Chondrocyte (in vitro differentiated cells): Measurements from ENCODE around the gene TRIM54. TPM values are rescaled to one million over a fixed set of nuclear protein-coding genes. Genes with fewer than 3 reads are reported as not detected.

Source experiments
- DNase-seq: peaks from one replicate; pipeline ENCODE4 v3.0.0; 2021; ENCODE audit warnings: mixed read lengths, low spot score
- H3K27ac Mint-ChIP-seq: one replicate; pipeline ENCODE4 v1.8.0; 2021; ENCODE audit warnings: mild to moderate bottlenecking, moderate library complexity, mixed read lengths; ENCODE audit not compliant: unreplicated experiment
- H3K27me3 Mint-ChIP-seq: 2 replicates; pipeline ENCODE4 v1.8.0; 2021; ENCODE audit warnings: low read depth, mixed read lengths
- H3K36me3 Mint-ChIP-seq: 2 replicates; pipeline ENCODE4 v1.8.0; 2021; ENCODE audit warnings: low read depth, mixed read lengths
- H3K4me1 Mint-ChIP-seq: 2 replicates; pipeline ENCODE4 v1.8.0; 2021; ENCODE audit warnings: low read depth, mild to moderate bottlenecking, mixed read lengths
- H3K4me3 Mint-ChIP-seq: one replicate; pipeline ENCODE4 v1.8.0; 2021; ENCODE audit warnings: mild to moderate bottlenecking, moderate library complexity, mixed read lengths; ENCODE audit not compliant: unreplicated experiment
- H3K9me3 Mint-ChIP-seq: 2 replicates; pipeline ENCODE4 v1.8.0; 2021; ENCODE audit warnings: low read depth, mixed read lengths
- total RNA-seq: library from RNA; stranded (reverse); gene quantifications from 3 replicates; pipeline ENCODE4 v1.2.1, GENCODE V29; 2021
- TF ChIP-seq, protein P1 (sequence below): fragments of 200-600 bp; sonication (generic); IDR thresholded peaks from 2 replicates; pipeline ENCODE4 v1.5.0; 2021; ENCODE audit warnings: antibody characterized with exemption, mild to moderate bottlenecking, moderate library complexity

The TRIM54 gene
- total RNA-seq, 1 donor from 2014 or later = not detected

DNA sequence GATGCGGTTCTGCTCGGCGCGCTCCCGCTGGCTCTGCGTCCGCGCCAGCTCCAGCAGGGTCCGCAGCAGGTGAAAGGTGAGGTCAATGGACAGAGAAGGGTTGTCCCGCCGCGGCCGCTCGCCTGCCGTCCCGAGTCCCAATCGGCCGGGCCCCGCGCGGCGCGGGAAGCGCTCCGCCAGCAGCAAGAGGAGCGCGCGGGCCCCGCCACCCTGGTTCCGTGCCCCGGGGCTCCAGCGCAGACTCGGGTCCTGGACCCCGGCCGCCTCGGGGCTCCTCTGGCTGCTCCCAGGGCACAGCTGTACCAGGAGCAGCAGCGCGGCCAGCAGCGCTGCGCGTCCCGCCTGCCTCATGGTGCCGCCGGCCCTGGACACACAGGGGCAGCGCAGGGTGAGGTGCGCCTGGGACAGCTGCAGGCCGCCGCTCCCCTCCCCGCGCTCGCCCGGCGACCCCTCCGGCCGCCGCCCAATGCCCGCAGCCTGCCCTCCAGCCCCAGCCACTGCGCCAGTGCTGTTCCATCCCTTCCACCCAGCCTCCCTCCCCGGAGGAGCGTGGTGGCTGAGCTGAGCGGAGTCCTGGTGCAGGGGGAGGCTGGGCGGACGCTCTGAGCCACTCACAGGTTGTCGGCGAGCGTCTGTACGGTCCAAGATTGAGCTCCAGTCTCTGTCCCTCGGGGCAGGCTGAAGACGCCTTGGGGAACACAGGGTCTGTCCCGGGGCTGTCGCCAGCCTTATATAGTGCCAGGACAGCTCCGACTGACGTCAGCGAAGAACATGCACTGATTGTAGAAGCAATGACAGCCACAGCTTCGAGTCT, 25.5 kb downstream of the TRIM54 start:
- TF ChIP-seq, protein P1, sequence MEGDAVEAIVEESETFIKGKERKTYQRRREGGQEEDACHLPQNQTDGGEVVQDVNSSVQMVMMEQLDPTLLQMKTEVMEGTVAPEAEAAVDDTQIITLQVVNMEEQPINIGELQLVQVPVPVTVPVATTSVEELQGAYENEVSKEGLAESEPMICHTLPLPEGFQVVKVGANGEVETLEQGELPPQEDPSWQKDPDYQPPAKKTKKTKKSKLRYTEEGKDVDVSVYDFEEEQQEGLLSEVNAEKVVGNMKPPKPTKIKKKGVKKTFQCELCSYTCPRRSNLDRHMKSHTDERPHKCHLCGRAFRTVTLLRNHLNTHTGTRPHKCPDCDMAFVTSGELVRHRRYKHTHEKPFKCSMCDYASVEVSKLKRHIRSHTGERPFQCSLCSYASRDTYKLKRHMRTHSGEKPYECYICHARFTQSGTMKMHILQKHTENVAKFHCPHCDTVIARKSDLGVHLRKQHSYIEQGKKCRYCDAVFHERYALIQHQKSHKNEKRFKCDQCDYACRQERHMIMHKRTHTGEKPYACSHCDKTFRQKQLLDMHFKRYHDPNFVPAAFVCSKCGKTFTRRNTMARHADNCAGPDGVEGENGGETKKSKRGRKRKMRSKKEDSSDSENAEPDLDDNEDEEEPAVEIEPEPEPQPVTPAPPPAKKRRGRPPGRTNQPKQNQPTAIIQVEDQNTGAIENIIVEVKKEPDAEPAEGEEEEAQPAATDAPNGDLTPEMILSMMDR = no peak
- no peak for DNase-seq
- no peak overlapping the region for H3K27ac Mint-ChIP-seq
- no peak overlapping the region for H3K4me3 Mint-ChIP-seq
- peaks cover 9% of the 10 kb centered on the region for H3K4me1 Mint-ChIP-seq
- peaks cover 15% of the 10 kb centered on the region for H3K36me3 Mint-ChIP-seq
- no peaks in the 10 kb centered on the region for H3K9me3 Mint-ChIP-seq
- H3K27me3 Mint-ChIP-seq = peaks cover 13% of the 10 kb centered on the region

GRCh38 chr2:27308359-27308881, 26.2 kb downstream of the TRIM54 start, which contains the start of gene UCN:
UCN (minus strand) TSS chr2:27308445; CDS start chr2:27307895, 550 bp downstream.
- no peak within 1 kb of the TSS for H3K27ac Mint-ChIP-seq
- peaks cover 13% of the 10 kb centered on the region for H3K27me3 Mint-ChIP-seq
- TF ChIP-seq, protein P1 = no peak
- peaks cover 15% of the 10 kb centered on the region for H3K36me3 Mint-ChIP-seq
- H3K4me3 Mint-ChIP-seq = no peak within 1 kb of the TSS
- H3K4me1 Mint-ChIP-seq = peaks cover 9% of the 10 kb centered on the region
- no peaks in the 10 kb centered on the region for H3K9me3 Mint-ChIP-seq
- peak; percentile 92 for DNase-seq

DNA sequence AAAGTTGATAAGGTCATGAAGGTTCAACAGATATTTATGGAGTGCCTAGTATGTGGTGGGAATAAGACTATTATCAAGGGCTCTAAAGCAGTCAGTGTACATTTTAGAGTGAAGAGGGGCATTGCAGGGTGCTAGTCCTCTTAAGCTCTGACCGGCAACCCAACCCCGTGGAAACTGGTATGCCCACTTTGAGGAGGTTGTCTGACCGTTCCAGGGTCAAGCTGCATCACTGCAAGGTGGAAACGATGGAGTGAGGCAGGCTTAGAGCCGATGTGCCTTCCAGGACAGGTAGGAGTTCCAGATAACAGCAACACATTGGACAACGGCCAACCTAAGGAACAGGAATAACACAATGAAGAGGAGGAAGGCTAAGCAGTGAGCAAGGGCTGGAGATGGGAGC, 27.4 kb downstream of the TRIM54 start:
- H3K27ac Mint-ChIP-seq = no peak overlapping the region
- no peaks in the 10 kb centered on the region for H3K9me3 Mint-ChIP-seq
- peaks cover 9% of the 10 kb centered on the region for H3K4me1 Mint-ChIP-seq
- no peak overlapping the region for H3K4me3 Mint-ChIP-seq
- DNase-seq = no peak
- TF ChIP-seq, protein P1 = no peak
- peaks cover 10% of the 10 kb centered on the region for H3K27me3 Mint-ChIP-seq
- peaks cover 15% of the 10 kb centered on the region for H3K36me3 Mint-ChIP-seq

DNA sequence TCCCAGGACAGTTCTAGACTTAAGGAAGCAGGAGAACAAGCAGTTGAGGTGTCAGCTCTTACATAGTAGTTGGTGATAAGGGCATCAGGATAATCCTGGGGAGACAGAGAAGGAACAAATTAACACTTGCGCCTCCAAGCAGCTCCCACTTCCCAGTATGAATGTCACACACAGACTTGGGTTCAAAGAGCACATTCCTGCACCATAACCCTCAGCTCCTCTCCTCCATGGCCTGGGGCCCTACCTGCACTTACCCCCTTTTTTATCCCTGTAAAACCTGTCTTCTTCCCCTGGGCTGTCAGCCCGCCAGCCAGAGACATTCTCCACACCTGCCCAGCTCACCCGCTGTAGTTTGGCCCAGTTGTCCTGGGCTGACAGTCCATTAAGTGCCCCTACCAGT, 29.9 kb downstream of the TRIM54 start:
- Mint-ChIP-seq H3K4me1 (peaks cover 9% of the 10 kb centered on the region), H3K27me3 (peaks cover 5% of the 10 kb centered on the region), H3K9me3 (no peaks in the 10 kb centered on the region), H3K27ac (no peak overlapping the region), H3K4me3 (no peak overlapping the region), H3K36me3 (peaks cover 15% of the 10 kb centered on the region)
- DNase-seq = peak; percentile 32
- TF ChIP-seq, protein P1 = no peak

DNA sequence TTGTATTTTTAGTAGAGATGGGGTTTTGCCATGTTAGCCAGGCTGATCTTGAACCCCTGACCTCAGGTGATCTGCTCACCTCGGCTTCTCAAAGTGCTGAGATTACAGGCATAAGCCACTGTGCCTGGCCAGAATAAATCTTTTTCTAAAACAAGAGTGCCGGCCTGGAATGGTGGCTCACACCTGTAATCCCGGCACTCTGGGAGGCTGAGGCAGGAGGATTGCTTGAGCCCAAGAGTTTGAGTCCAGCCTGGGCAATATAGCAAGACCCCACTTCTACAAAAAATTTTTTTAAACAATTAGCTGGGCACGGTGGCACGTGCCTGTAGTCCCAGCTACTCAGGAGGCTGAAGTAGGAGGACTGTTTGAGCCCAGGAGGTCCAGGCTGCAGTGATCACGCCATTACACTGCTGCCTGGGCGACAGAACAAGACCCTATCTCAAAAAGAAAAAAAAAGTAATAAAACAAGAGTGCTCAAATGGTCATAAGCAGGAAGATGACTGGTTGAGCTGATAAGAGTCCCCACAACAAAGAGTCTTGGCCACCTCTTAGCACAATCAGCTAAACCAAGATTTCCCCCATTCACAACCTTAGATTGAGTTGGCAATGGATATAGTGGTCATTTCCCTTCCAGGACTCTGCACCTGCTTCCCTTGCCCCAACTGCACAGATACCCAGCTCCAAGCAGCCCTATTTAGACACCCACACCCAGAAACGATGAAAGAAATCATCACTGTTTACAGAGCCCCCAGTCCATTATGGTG, 31.8 kb downstream of the TRIM54 start:
- Mint-ChIP-seq H3K27me3 (no peaks in the 10 kb centered on the region), H3K36me3 (peaks cover 15% of the 10 kb centered on the region), H3K4me1 (no peaks in the 10 kb centered on the region), H3K9me3 (no peaks in the 10 kb centered on the region), H3K4me3 (no peak overlapping the region), H3K27ac (no peak overlapping the region)
- TF ChIP-seq, protein P1 = no peak
- DNase-seq = no peak
